Nephron progenitor cell (in vitro differentiated cells): ENCODE data around the gene SPATA18.

Source experiments
- DNase-seq: peaks from one replicate; pipeline ENCODE4 v3.0.0; 2021
- H3K27ac Mint-ChIP-seq: 2 replicates; pipeline ENCODE4 v1.8.0; 2021; ENCODE audit warnings: mild to moderate bottlenecking, moderate library complexity, mixed read lengths
- H3K27me3 Mint-ChIP-seq: 2 replicates; pipeline ENCODE4 v1.8.0; 2021; ENCODE audit warnings: mild to moderate bottlenecking, low read depth, mixed read lengths; ENCODE audit not compliant: poor library complexity
- H3K36me3 Mint-ChIP-seq: 2 replicates; pipeline ENCODE4 v1.8.0; 2021; ENCODE audit warnings: low read depth, mixed read lengths
- H3K4me1 Mint-ChIP-seq: 2 replicates; pipeline ENCODE4 v1.8.0; 2021; ENCODE audit warnings: mixed read lengths
- H3K4me3 Mint-ChIP-seq: 2 replicates; pipeline ENCODE4 v1.8.0; 2021; ENCODE audit warnings: mild to moderate bottlenecking, moderate library complexity, mixed read lengths
- H3K9me3 Mint-ChIP-seq: 2 replicates; pipeline ENCODE4 v1.8.0; 2021; ENCODE audit warnings: mild to moderate bottlenecking, moderate library complexity, mixed read lengths
- CTCF ChIP-seq: fragments of 200-600 bp; sonication (generic); IDR thresholded peaks from 2 replicates; pipeline ENCODE4 v1.5.0; 2021; ENCODE audit warnings: antibody characterized with exemption

Gene SPATA18

DNA sequence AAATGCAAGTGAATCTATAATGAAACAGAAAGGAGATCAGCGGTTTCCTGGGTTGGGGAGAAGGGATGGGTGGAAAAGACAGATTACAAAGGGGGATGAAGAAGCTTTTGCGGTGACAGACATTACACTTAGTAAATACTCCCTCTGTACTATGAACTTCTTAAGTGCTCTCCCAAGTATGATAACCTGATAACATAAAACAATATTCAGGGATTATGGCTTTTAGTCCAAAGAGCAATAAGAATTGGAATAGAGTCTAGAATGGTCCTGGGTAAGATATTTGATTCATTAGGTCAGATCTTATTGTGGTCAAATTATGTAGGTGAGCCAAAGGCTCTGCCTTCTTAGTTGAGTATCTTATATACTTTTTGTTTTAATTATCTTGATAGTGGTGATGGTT lies 40.1 kb upstream of the SPATA18 start:
- peaks cover 4% of the 10 kb centered on the region for H3K27me3 Mint-ChIP-seq
- no peaks in the 10 kb centered on the region for H3K9me3 Mint-ChIP-seq
- TF ChIP-seq CTCF = no peak
- no peak overlapping the region for H3K4me3 Mint-ChIP-seq
- no peak overlapping the region for H3K27ac Mint-ChIP-seq
- DNase-seq = no peak
- no peaks in the 10 kb centered on the region for H3K36me3 Mint-ChIP-seq
- no peaks in the 10 kb centered on the region for H3K4me1 Mint-ChIP-seq

DNA sequence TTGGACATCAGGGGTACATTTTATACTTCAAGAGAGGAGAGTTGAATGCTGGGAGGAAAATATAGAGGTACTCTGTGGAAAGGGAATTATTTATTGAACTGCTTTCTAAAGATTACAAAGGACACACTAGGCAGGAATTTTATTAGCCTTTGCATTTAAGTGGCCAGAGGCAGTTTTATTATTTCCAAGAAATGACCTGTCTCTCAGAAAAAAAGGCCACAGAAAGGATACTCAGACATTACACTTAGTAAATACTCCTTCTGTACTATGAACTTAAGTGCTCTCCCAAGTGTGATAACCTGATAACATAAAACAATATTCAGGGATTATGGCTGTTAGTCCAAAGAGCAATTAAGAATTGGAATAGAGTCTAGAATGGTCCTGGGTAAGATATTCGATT lies 38.5 kb upstream of the SPATA18 start:
- Mint-ChIP-seq H3K27me3 (no peaks in the 10 kb centered on the region), H3K4me3 (no peak overlapping the region), H3K9me3 (no peaks in the 10 kb centered on the region), H3K4me1 (no peaks in the 10 kb centered on the region), H3K27ac (no peak overlapping the region), H3K36me3 (no peaks in the 10 kb centered on the region)
- TF ChIP-seq CTCF = no peak
- no peak for DNase-seq

DNA sequence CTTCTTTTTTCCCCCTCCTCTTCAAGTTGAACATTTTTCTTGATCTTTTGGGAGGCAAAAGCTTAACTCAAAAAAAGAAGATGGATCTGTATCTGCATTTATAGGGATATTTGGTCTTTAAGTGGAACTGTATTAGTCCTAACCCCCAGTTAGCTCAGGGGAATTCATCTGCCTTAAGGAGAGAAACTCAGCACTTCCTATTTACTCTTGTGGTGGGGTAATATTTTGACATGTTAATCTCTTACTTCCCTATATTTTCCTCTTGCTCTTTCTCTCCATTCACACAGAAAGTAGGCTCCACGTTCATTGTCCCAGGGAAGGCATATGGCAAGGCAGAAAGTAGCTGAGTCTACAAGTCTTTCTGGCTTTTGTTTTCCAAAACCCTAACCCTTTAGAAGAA lies 36.2 kb upstream of the SPATA18 start:
- Mint-ChIP-seq H3K4me1 (no peaks in the 10 kb centered on the region), H3K27me3 (no peaks in the 10 kb centered on the region), H3K4me3 (no peak overlapping the region), H3K36me3 (peaks cover 7% of the 10 kb centered on the region), H3K9me3 (no peaks in the 10 kb centered on the region), H3K27ac (no peak overlapping the region)
- no peak for DNase-seq
- TF ChIP-seq CTCF = no peak

DNA sequence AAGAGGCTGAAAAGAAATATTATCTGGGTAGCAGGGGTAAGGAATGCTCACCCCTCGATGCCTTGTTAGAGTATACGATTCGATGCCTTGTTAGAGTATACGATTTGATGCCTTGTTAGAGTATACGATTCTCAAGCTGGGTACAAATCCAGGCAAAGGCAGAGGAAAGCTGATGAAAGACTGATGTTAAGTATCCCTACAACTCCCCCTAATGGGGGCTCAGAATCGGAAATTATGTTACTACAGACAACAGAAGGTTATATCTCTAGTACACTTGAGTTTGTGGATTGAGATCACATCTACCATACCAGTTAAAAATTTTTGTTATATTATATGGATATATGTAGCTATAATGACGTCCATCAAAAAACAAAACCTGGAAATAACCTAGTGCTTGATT lies 35.7 kb upstream of the SPATA18 start:
- H3K4me3 Mint-ChIP-seq = no peak overlapping the region
- H3K4me1 Mint-ChIP-seq = no peaks in the 10 kb centered on the region
- H3K27me3 Mint-ChIP-seq = no peaks in the 10 kb centered on the region
- H3K36me3 Mint-ChIP-seq = peaks cover 12% of the 10 kb centered on the region
- H3K9me3 Mint-ChIP-seq = no peaks in the 10 kb centered on the region
- H3K27ac Mint-ChIP-seq = no peak overlapping the region
- no peak for TF ChIP-seq CTCF
- no peak for DNase-seq

DNA sequence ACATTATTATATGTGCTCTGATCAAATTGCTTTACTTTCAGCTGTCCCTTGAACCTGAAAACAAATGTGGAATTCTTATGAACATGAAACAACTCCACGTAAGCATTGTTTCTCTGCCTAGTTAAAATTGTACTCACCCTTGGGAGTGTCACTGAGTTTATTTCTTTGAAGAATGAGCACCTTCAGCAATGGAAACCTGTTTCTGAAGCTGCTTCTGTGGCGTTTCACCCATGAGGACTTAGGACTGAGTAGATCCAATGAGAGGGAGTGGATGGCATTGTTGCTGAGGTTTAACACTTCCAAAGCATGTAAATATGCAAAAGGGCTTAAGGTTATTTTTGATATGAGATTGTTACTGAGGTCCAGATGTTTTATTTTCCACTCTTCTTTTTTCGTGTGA lies 34.1 kb upstream of the SPATA18 start:
- H3K36me3 Mint-ChIP-seq = peaks cover 18% of the 10 kb centered on the region
- DNase-seq = no peak
- no peak overlapping the region for H3K27ac Mint-ChIP-seq
- H3K27me3 Mint-ChIP-seq = no peaks in the 10 kb centered on the region
- no peak for TF ChIP-seq CTCF
- H3K4me3 Mint-ChIP-seq = no peak overlapping the region
- no peaks in the 10 kb centered on the region for H3K4me1 Mint-ChIP-seq
- H3K9me3 Mint-ChIP-seq = no peaks in the 10 kb centered on the region

DNA sequence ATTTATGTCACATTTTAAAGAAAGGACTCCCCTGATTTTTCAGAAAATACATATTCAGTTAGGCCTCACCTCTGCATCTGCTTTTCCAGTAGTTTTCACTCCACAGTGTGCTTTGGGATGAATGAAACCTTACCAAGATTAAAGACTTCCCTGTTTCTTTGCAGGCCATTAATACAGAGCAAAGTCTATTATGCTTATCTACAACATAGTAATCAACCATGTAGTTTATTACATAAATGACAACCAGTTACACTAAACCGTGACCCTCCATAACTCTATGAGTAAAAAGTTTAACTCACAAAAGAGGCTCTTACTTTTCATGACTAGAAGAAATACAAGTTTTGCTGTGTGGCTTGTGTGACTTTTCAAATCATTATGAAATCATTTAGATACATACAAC lies 33.3 kb upstream of the SPATA18 start:
- Mint-ChIP-seq H3K36me3 (peaks cover 24% of the 10 kb centered on the region), H3K27me3 (no peaks in the 10 kb centered on the region), H3K9me3 (no peaks in the 10 kb centered on the region), H3K4me3 (no peak overlapping the region), H3K4me1 (no peaks in the 10 kb centered on the region), H3K27ac (no peak overlapping the region)
- no peak for DNase-seq
- TF ChIP-seq CTCF = no peak
